Thoracic aorta (tissue), 2 donors: ENCODE measurements around the gene HID1. TPM values are rescaled to one million over a fixed set of nuclear protein-coding genes. Genes with fewer than 3 reads are reported as not detected.
"Not testable (repeated sequence)": the region's sequence is repeated elsewhere in the genome, so short reads cannot be mapped to it uniquely, and the experiment has no call there.

Experiments used
- ATAC-seq: fragments of 150-250 bp; one replicate; pipeline ENCODE4 v1.8.0; 2017; ENCODE audit warnings: low read depth; ENCODE audit not compliant: insufficient number of reproducible peaks, low FRiP score
- DNase-seq: peaks from one replicate; pipeline ENCODE4 v3.0.0-alpha.2; 2020; ENCODE audit warnings: low spot score
- H3K27ac ChIP-seq, 2 donors: fragments of 200-600 bp; sonication (generic); 1 replicate in 1 of 2; 2 replicates in 1 of 2; pipeline ENCODE4 v1.5.1; 2016; ENCODE audit warnings: mild to moderate bottlenecking in 2 of 2, moderate library complexity in 2 of 2
- H3K27me3 ChIP-seq: fragments of 200-600 bp; sonication (generic); replicated peaks from 2 replicates; pipeline ENCODE4 v1.6.0; 2016; ENCODE audit warnings: mild to moderate bottlenecking; ENCODE audit not compliant: insufficient read depth
- H3K36me3 ChIP-seq: fragments of 200-600 bp; sonication (generic); one replicate; pipeline ENCODE4 v1.5.1; 2016
- H3K4me1 ChIP-seq, 2 donors: fragments of 200-600 bp; sonication (generic); 1 replicate in 1 of 2; 2 replicates in 1 of 2; pipeline versions ENCODE4 v1.5.1 to v1.6.0; 2016; ENCODE audit warnings: low read depth in 2 of 2, mild to moderate bottlenecking in 1 of 2; ENCODE audit not compliant: control insufficient read depth in 1 of 2
- H3K4me3 ChIP-seq: fragments of 200-600 bp; sonication (generic); 2 replicates; pipeline ENCODE4 v1.5.1; 2016; ENCODE audit warnings: mild to moderate bottlenecking
- H3K9me3 ChIP-seq: fragments of 200-600 bp; sonication (generic); 2 replicates; pipeline ENCODE4 v1.5.1; 2016
- CTCF ChIP-seq: fragments of 200-600 bp; sonication (generic); IDR thresholded peaks from one replicate; pipeline ENCODE4 v1.5.1; 2019; ENCODE audit warnings: antibody characterized with exemption
- total RNA-seq, 2 donors: library from RNA; depleted of rRNA; stranded (reverse); fragments of >200 nt; gene quantifications; one replicate each; pipeline versions ENCODE4 v1.1.0 to v1.2.3, GENCODE V29; 2016

The HID1 gene
- total RNA-seq, 2 donors from 2014 or later: 14.3 to 14.8 TPM

- Histone ChIP-seq H3K27ac (peak within 1 kb of the TSS; percentile 91 to 98), H3K27me3 (no peaks in the 10 kb centered on the region), H3K4me3 (peak within 1 kb of the TSS; percentile 86), H3K36me3 (no peaks in the 10 kb centered on the region), H3K9me3 (no peaks in the 10 kb centered on the region), H3K4me1 (peaks cover 2 to 22% of the 10 kb centered on the region in 2 donors)
- no peak for TF ChIP-seq CTCF
- DNase-seq (peak; percentile 90), ATAC-seq (peak; percentile 87)
Measured at GRCh38 chr17:74987418-74987908, 14.9 kb upstream of the HID1 start, which contains the start of gene CDR2L. Gene CDR2L (plus strand): TSS chr17:74987632. CDS start chr17:74988044, 412 bp downstream.

DNA sequence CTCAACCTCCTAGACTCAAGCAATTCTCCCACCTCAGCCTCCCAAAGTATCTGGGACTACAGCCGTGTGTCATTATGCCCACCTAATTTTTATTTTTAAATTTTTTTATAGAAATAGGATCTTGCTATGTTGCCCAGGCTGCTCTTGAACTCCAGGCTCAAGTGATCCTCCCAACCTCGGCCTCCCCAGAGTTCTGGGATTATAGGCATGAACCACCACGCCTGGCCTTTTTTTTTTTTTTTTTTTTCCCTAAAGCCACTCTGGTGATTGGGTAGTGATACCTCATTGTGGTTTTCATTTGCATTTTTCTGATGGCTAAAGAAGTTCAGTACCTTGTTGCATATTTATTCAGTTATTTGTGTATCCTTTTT lies 13.6 kb upstream of the HID1 start:
- DNase-seq (no peak), ATAC-seq (no peak)
- Histone ChIP-seq H3K27me3 (no peaks in the 10 kb centered on the region), H3K36me3 (no peaks in the 10 kb centered on the region), H3K4me1 (peaks cover 8 to 30% of the 10 kb centered on the region in 2 donors), H3K27ac (no peak overlapping the region), H3K4me3 (no peak overlapping the region), H3K9me3 (no peaks in the 10 kb centered on the region)
- no peak for TF ChIP-seq CTCF

DNA sequence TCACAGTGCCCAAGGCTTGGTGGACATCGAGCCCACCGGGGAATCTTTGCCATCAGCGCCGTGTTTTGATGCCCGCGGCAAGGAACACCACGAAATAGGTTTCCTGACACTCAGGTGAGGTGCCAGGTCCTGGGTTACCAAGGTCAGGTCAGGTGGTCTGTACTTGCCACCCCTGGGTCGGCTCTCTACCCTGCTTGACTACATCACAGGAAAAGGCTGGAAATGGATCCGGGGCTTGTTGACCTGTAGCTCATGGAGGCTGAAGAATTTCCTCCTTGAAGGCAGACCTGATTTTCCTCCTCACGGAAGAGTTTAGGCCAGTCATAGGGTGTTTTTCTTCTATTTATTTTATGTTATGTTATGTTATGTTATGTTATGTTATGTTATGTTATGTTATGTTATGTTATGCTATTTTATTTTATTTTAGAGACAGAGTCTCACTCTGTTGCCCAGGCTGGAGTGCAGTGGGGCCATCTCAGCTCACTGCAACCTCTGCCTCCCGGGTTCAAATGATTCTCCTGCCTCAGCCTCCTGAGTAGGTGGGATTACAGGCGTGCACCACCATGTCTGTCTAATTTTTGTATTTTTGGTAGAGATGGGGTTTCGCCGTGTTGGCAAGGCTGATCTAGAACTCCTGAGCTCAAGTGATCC lies 10.2 kb upstream of the HID1 start:
- Histone ChIP-seq H3K4me1 (peaks cover 6 to 15% of the 10 kb centered on the region in 2 donors), H3K27ac (peak overlapping the region; percentile 93 to 97), H3K4me3 (peak overlapping the region; percentile 89)
- not testable (repeated sequence) for H3K9me3 ChIP-seq, DNase-seq, H3K36me3 ChIP-seq, H3K27me3 ChIP-seq, ATAC-seq

DNA sequence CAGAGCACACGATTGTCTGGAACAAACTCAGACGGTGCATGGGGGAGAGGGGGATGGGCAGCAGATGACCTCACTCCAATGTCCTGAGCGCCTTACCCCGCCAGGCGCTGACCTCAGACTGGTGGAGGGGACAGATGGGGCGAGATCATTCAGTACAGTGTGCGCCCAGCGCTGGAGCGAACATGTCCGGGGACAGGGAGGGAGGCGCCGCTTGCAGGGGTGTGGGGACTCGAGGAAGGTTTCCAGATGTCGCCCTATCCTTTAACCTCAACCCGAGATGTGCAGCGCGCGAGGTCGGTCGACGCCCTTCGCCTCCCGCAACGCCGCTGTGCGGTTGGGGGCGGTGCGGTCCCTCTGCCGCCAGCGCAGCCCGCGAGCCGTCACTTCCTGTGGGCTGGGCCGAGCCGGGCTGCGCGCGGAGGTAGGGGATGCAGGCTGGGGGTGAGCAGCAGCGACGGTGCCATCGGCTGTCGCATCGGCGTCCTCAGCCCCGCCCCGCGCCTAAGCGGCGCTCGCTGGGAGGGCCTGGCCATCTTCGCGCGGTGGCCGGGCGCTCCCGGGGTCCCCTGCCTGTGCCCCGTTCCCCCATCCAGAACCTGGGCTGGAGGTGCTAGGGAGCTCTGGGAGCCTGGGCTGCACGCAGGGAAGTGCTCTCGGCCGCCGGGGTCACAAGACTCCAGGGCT lies 9.6 kb upstream of the HID1 start:
- peak; percentile 83 for ATAC-seq
- Histone ChIP-seq H3K36me3 (no peaks in the 10 kb centered on the region), H3K27ac (peak overlapping the region; percentile 93 to 97), H3K4me3 (peak overlapping the region; percentile 89), H3K27me3 (no peaks in the 10 kb centered on the region), H3K4me1 (peaks cover 6 to 14% of the 10 kb centered on the region in 2 donors), H3K9me3 (no peaks in the 10 kb centered on the region)
- DNase-seq: peak; percentile 28
- TF ChIP-seq CTCF: peak; percentile 12

- no peak for TF ChIP-seq CTCF
- ATAC-seq: no peak
- H3K27ac ChIP-seq: peak overlapping the region; percentile 93 to 97
- H3K27me3 ChIP-seq: no peaks in the 10 kb centered on the region
- H3K36me3 ChIP-seq: no peaks in the 10 kb centered on the region
- H3K4me3 ChIP-seq: peak overlapping the region; percentile 89
- H3K4me1 ChIP-seq: peaks cover 6 to 9% of the 10 kb centered on the region in 2 donors
- H3K9me3 ChIP-seq: no peaks in the 10 kb centered on the region
- DNase-seq: no peak
Measured at GRCh38 chr17:74981318-74981978, 8.9 kb upstream of the HID1 start.
